A549 (cell line): ENCODE results near the gene CAPS2. TPM values are rescaled to one million over a fixed set of nuclear protein-coding genes. Genes with fewer than 3 reads are reported as not detected.
A peak's percentile ranks its signal among the peaks of the same experiment; 100 is the strongest.

Source experiments
- ATAC-seq, 2 experiments: fragments of 200-7000 bp in 1 of 2; fragments of >200 bp in 1 of 2; cut with Nextera tagmentation in 1 of 2; cut with Tn5 transposase in 1 of 2; 3 replicates each; pipeline versions ENCODE4 v1.8.0 to v1.9.1; 2018 to 2020; ENCODE audit warnings: mild to moderate bottlenecking in 1 of 2, moderate library complexity in 1 of 2
- CTCF ChIA-PET: fragments of 300-600 bp; sonication (Branson Sonifier 250); formaldehyde crosslinking; extraction: SDS; loops from one replicate; lab custom pipeline; 2021; ENCODE audit warnings: antibody characterized with exemption, inconsistent platforms; lab: Yijun Ruan, JAX
- POLR2A ChIA-PET: fragments of 350-600 bp; formaldehyde crosslinking; extraction: SDS; loops from one replicate; lab custom pipeline; 2021; ENCODE audit warnings: antibody characterized with exemption, inconsistent platforms; lab: Yijun Ruan, JAX
- DNase-seq, 2 experiments: peaks; one replicate each; pipeline versions ENCODE4 v3.0.0 to v3.0.0-alpha.2; 2011 to 2016; ENCODE audit warnings: low read depth in 1 of 2, low spot score in 1 of 2
- FAIRE-seq: peaks from 2 replicates; lab custom pipeline; 2011; peaks lifted over from hg19 to GRCh38; lab: Jason Lieb, UNC
- H3K27ac ChIP-seq, 2 experiments: fragments of >200 bp; sonication (Bioruptor Twin); formaldehyde crosslinking; 3 replicates each; pipeline ENCODE4 v1.5.1; 2016 to 2017
- H3K4me1 ChIP-seq: fragments of >200 bp; sonication (Bioruptor Twin); formaldehyde crosslinking; 3 replicates; pipeline ENCODE4 v1.6.1; 2016
- H3K4me2 ChIP-seq: fragments of >200 bp; sonication (Bioruptor Twin); formaldehyde crosslinking; 3 replicates; pipeline ENCODE4 v1.6.1; 2016
- H3K4me3 ChIP-seq: fragments of >200 bp; sonication (Bioruptor Twin); formaldehyde crosslinking; 3 replicates; pipeline ENCODE4 v1.5.1; 2016
- H3K9me3 ChIP-seq: fragments of >200 bp; sonication (Bioruptor Twin); formaldehyde crosslinking; 3 replicates; pipeline ENCODE4 v1.6.1; 2016
- CBX2 ChIP-seq: fragments of 200-600 bp; sonication (generic); IDR thresholded peaks from 2 replicates; pipeline ENCODE4 v1.6.1; 2016; ENCODE audit warnings: low read depth, mild to moderate bottlenecking, borderline replicate concordance
- CBX8 ChIP-seq: fragments of 200-600 bp; sonication (generic); IDR thresholded peaks from 2 replicates; pipeline ENCODE4 v1.6.1; 2016
- CTCF ChIP-seq: fragments of >200 bp; sonication (Bioruptor Twin); formaldehyde crosslinking; IDR thresholded peaks from 3 replicates; pipeline ENCODE4 v1.5.1; 2016
- EHF ChIP-seq: fragments of 250-450 bp; sonication (Bioruptor Pico); IDR thresholded peaks from 2 replicates; pipeline ENCODE4 v1.5.0; 2020; ENCODE audit warnings: mild to moderate bottlenecking
- EP300 ChIP-seq, 2 experiments: fragments of >200 bp; sonication (Bioruptor Twin); formaldehyde crosslinking; IDR thresholded peaks; 2 replicates in 1 of 2; 3 replicates in 1 of 2; pipeline ENCODE4 v1.6.1; 2016 to 2017
- ESRRA ChIP-seq: fragments of 150-350 bp; IDR thresholded peaks from 2 replicates; pipeline ENCODE4 v1.6.1; 2014; ENCODE audit warnings: mild to moderate bottlenecking, low read length, borderline replicate concordance
- FOSB ChIP-seq: fragments of 250-450 bp; sonication (Bioruptor Pico); IDR thresholded peaks from 2 replicates; pipeline ENCODE4 v1.5.0; 2020; ENCODE audit warnings: mild to moderate bottlenecking, moderate library complexity
- FOXS1 ChIP-seq: fragments of 250-450 bp; sonication (Bioruptor Pico); IDR thresholded peaks from 2 replicates; pipeline ENCODE4 v1.5.0; 2020; ENCODE audit warnings: mild to moderate bottlenecking, moderate library complexity
- GATA3 ChIP-seq: IDR thresholded peaks from 2 replicates; pipeline ENCODE4 v1.6.1; 2012; ENCODE audit warnings: borderline replicate concordance
- HEYL ChIP-seq: fragments of 250-450 bp; sonication (Bioruptor Pico); IDR thresholded peaks from 2 replicates; pipeline ENCODE4 v1.8.0; 2021; ENCODE audit warnings: mild to moderate bottlenecking, moderate library complexity
- HOXA7 ChIP-seq: fragments of 250-450 bp; sonication (Bioruptor Pico); IDR thresholded peaks from 2 replicates; pipeline ENCODE4 v1.5.0; 2020; ENCODE audit warnings: mild to moderate bottlenecking, moderate library complexity
- JUN ChIP-seq, 2 experiments: fragments of >200 bp; sonication (Bioruptor Twin); formaldehyde crosslinking; IDR thresholded peaks; 2 replicates in 1 of 2; 3 replicates in 1 of 2; pipeline ENCODE4 v1.6.1; 2016 to 2017
- JUNB ChIP-seq: fragments of >200 bp; sonication (Bioruptor Twin); formaldehyde crosslinking; IDR thresholded peaks from 2 replicates; pipeline ENCODE4 v1.6.1; 2016
- MAFK ChIP-seq: fragments of 450-650 bp; IDR thresholded peaks from 2 replicates; pipeline ENCODE4 v1.6.1; 2014; ENCODE audit not compliant: partially characterized antibody
- MAX ChIP-seq: IDR thresholded peaks from 2 replicates; pipeline ENCODE4 v1.6.1; 2012
- NPAS2 ChIP-seq: fragments of 250-450 bp; sonication (Bioruptor Pico); IDR thresholded peaks from 2 replicates; pipeline ENCODE4 v1.8.0; 2022; ENCODE audit warnings: mild to moderate bottlenecking, moderate library complexity, borderline replicate concordance
- RAD21 ChIP-seq, 2 experiments: fragments of >200 bp in 1 of 2; sonication (Bioruptor Twin) in 1 of 2; formaldehyde crosslinking in 1 of 2; IDR thresholded peaks in 1 of 2; conservative IDR thresholded peaks in 1 of 2; 2 replicates in 1 of 2; 3 replicates in 1 of 2; pipeline ENCODE4 v1.6.1; 2012 to 2018; ENCODE audit warnings: inconsistent platforms in 1 of 2
- RCOR1 ChIP-seq: fragments of 150-350 bp; IDR thresholded peaks from 2 replicates; pipeline ENCODE4 v1.6.1; 2014; ENCODE audit warnings: antibody characterized with exemption, low read length, low read depth
- REST ChIP-seq: fragments of 200-600 bp; sonication (generic); IDR thresholded peaks from 2 replicates; pipeline ENCODE4 v1.6.1; 2016; ENCODE audit warnings: antibody characterized with exemption, mild to moderate bottlenecking, moderate library complexity
- SMC3 ChIP-seq: fragments of >200 bp; sonication (Bioruptor Twin); formaldehyde crosslinking; IDR thresholded peaks from 3 replicates; pipeline ENCODE4 v1.6.1; 2018; ENCODE audit warnings: inconsistent platforms
- SREBF2 ChIP-seq: fragments of 450-650 bp; IDR thresholded peaks from 2 replicates; pipeline ENCODE4 v1.6.1; 2014; ENCODE audit warnings: mild to moderate bottlenecking, moderate library complexity
- TP53 ChIP-seq: fragments of 250-450 bp; sonication (Bioruptor Pico); IDR thresholded peaks from 2 replicates; pipeline ENCODE4 v1.5.0; 2021; ENCODE audit warnings: mild to moderate bottlenecking, moderate library complexity
- USF2 ChIP-seq: fragments of 450-650 bp; IDR thresholded peaks from 2 replicates; pipeline ENCODE4 v1.6.1; 2014; ENCODE audit warnings: antibody characterized with exemption
- ZC3H11A ChIP-seq: fragments of 450-650 bp; IDR thresholded peaks from 2 replicates; pipeline ENCODE4 v1.6.1; 2014; ENCODE audit warnings: antibody characterized with exemption, mild to moderate bottlenecking
- ZSCAN20 ChIP-seq: fragments of 250-450 bp; sonication (Bioruptor Pico); IDR thresholded peaks from 2 replicates; pipeline ENCODE4 v1.8.0; 2022; ENCODE audit warnings: mild to moderate bottlenecking, moderate library complexity
- WGBS: methylation state at CpG from one replicate; pipeline ENCODE4 v1.1.6; 2017; ENCODE audit errors: missing lambda C conversion rate; 5-methylcytosine and 5-hydroxymethylcytosine counted together
- polyA plus RNA-seq, 4 experiments: library from polyadenylated mRNA; depleted of rRNA in 3 of 4; stranded (reverse); fragments of >200 nt; fragmentation: RNase III in 1 of 4; extraction: RNeasy Plus Mini Kit Qiagen cat#74134 plus additional on column Dnase treatment in 1 of 4; gene quantifications; 2 replicates in 3 of 4; 3 replicates in 1 of 4; pipeline ENCODE4 v1.2.3, GENCODE V29; 2011 to 2017
- TF ChIP-seq, protein P1 (sequence below): fragments of >200 bp; sonication (Bioruptor Twin); formaldehyde crosslinking; IDR thresholded peaks from 3 replicates; pipeline ENCODE4 v1.6.1; 2016
- TF ChIP-seq, protein P2 (sequence below): fragments of 150-350 bp; IDR thresholded peaks from 2 replicates; pipeline ENCODE4 v1.6.1; 2014; ENCODE audit warnings: low read depth, mild to moderate bottlenecking, low read length

The CAPS2 gene
- polyA plus RNA-seq, 2 of the 4 experiments (the other 2 are of a cell fraction), result 2.6 to 7.0 TPM

DNA sequence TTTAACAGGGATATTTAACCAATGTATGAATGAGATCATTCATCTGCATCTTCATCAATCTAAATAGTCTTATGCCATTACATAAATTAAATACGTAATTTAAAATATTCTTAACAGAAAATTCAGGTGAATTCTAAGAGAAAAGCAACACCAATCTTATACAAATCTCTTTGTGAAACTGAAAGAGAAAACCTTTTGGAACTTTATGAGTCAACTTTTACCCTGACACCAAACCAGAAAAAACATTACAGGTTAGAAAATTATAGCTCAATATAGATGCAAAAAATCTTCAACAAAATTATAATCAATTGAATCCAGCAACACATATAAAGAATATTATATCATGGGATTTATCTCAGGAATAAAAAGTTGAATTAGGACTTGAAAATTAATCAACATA is 7.8 kb upstream of the CAPS2 start:
- ChIA-PET CTCF (interaction anchor here (1.7 kb wide), 1 partner anchor 53 kb away, joined by 4 read pairs; the partner anchor contains the start of gene GLIPR1L2), POLR2A (no interaction called here)
- H3K4me2 ChIP-seq, result no peak overlapping the region
- 91% methylated on average over 1 of the region's 1 CpG for WGBS
- FAIRE-seq (no peak), ATAC-seq (no peak), DNase-seq (no peak)
- peaks cover 8% of the 10 kb centered on the region; the same call in 2 of the 3 replicates for H3K4me1 ChIP-seq
- no peaks in the 10 kb centered on the region for H3K9me3 ChIP-seq
- TF ChIP-seq REST, result no peak
- TF ChIP-seq ZSCAN20 (CRISPR knock-in tag), result no peak
- TF ChIP-seq, protein P1, sequence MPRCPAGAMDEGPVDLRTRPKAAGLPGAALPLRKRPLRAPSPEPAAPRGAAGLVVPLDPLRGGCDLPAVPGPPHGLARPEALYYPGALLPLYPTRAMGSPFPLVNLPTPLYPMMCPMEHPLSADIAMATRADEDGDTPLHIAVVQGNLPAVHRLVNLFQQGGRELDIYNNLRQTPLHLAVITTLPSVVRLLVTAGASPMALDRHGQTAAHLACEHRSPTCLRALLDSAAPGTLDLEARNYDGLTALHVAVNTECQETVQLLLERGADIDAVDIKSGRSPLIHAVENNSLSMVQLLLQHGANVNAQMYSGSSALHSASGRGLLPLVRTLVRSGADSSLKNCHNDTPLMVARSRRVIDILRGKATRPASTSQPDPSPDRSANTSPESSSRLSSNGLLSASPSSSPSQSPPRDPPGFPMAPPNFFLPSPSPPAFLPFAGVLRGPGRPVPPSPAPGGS, result no peak
- TF ChIP-seq, protein P2, sequence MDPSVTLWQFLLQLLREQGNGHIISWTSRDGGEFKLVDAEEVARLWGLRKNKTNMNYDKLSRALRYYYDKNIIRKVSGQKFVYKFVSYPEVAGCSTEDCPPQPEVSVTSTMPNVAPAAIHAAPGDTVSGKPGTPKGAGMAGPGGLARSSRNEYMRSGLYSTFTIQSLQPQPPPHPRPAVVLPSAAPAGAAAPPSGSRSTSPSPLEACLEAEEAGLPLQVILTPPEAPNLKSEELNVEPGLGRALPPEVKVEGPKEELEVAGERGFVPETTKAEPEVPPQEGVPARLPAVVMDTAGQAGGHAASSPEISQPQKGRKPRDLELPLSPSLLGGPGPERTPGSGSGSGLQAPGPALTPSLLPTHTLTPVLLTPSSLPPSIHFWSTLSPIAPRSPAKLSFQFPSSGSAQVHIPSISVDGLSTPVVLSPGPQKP, result no peak
- no peak overlapping the region for H3K4me3 ChIP-seq
- no peak overlapping the region for H3K27ac ChIP-seq

DNA sequence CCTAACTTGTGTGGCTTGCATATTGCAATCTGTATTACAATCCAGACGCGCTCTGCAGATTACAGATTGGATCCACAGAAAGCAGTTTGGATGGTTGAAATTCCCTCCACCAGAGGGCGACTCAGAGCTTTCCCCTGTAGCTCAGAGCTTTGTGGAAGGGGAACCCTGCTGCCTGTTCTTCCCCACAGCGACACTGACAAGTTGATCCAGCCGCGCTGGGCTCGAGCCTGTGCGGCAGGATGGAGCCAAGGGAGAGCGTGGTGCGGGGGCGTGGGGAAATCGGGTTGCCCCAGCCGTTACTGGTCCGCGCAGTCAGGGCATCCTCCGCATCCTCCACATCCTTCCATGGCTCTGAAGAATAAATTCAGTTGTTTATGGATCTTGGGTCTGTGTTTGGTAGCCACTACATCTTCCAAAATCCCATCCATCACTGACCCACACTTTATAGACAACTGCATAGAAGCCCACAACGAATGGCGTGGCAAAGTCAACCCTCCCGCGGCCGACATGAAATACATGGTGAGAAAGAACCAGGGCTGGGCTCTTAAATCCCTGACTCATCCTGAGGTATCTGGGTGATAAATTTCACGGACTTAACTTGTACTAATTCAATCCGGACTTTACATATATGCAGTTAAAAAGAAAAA is 4.4 kb upstream of the CAPS2 start, which contains the start of gene GLIPR1L1:
TSS of gene GLIPR1L1 (plus strand) at position 287 of the 647 bp plus-strand sequence. CDS start at position 346, 59 bp downstream.
- H3K27ac ChIP-seq, result peak within 1 kb of the TSS; percentile 47 to 74; a peak in 5 of 6 replicates
- H3K4me2 ChIP-seq, result peak within 1 kb of the TSS; percentile 77
- H3K9me3 ChIP-seq, result no peaks in the 10 kb centered on the region
- FAIRE-seq (peak; percentile 97), DNase-seq (peak; percentile 48 to 91), ATAC-seq (peak; percentile 89)
- WGBS, result 29% methylated on average over 21 of the region's 23 CpGs
- ChIA-PET CTCF (interaction anchor here (0.6 to 2.9 kb wide), 28 partner anchors 10 to 1254 kb away, joined by 3 to 15 read pairs (median 4); partner anchors contain the start of genes GLIPR1 and GLIPR1L2), POLR2A (interaction anchor here (1.0 to 1.1 kb wide), 3 partner anchors 176 to 697 kb away, joined by 3 to 5 read pairs (median 3); partner anchors contain the start of genes KRR1 and PHLDA1)
- peak within 1 kb of the TSS; percentile 50 for H3K4me3 ChIP-seq
- H3K4me1 ChIP-seq, result peaks cover 6% of the 10 kb centered on the region; the same call in 1 of the 3 replicates
- no peak for TF ChIP-seq JUN (IDR thresholded peaks at IDR 0.05)
- TF ChIP-seq RAD21 (conservative IDR thresholded peaks at IDR 0.05 in 1 of 2, IDR thresholded peaks at IDR 0.05 in 1 of 2), result peak; percentile 78 to 79
- TF ChIP-seq RCOR1, result no peak
- TF ChIP-seq CBX8, result no peak
- TF ChIP-seq SMC3, result peak; percentile 87
- TF ChIP-seq HOXA7 (CRISPR knock-in tag), result no peak
- TF ChIP-seq CBX2, result no peak
- TF ChIP-seq EP300 (IDR thresholded peaks at IDR 0.05), result no peak
- no peak for TF ChIP-seq GATA3
- no peak for TF ChIP-seq ESRRA
- TF ChIP-seq HEYL, result no peak
- no peak for TF ChIP-seq USF2
- TF ChIP-seq TP53 (CRISPR knock-in tag), result no peak
- no peak for TF ChIP-seq MAFK
- TF ChIP-seq, protein P1, result no peak
- no peak for TF ChIP-seq JUNB
- no peak for TF ChIP-seq FOSB (CRISPR knock-in tag)
- peak; percentile 59; the same call in 1 of the 2 replicates for TF ChIP-seq MAX
- TF ChIP-seq EHF (CRISPR knock-in tag), result no peak
- no peak for TF ChIP-seq SREBF2
- TF ChIP-seq ZC3H11A, result no peak
- no peak for TF ChIP-seq FOXS1 (CRISPR knock-in tag)
- no peak for TF ChIP-seq NPAS2
- TF ChIP-seq CTCF, result peak; percentile 93
